K562 (cell line): ENCODE measurements around the gene SAPCD1. TPM values are rescaled to one million over a fixed set of nuclear protein-coding genes. Genes with fewer than 3 reads are reported as not detected.

Source experiments
- CHD2 ChIP-seq: IDR thresholded peaks from 2 replicates; pipeline ENCODE4 v1.6.1; 2011; ENCODE audit warnings: low read depth, low read length
- HDGF ChIP-seq: fragments of 450-650 bp; IDR thresholded peaks from 2 replicates; pipeline ENCODE4 v1.6.1; 2016
- L3MBTL2 ChIP-seq: fragments of 450-650 bp; IDR thresholded peaks from 2 replicates; pipeline ENCODE4 v1.6.1; 2016; ENCODE audit warnings: mild to moderate bottlenecking, moderate library complexity
- MYNN ChIP-seq, 2 experiments: sonication (generic); formaldehyde crosslinking in 1 of 2; IDR thresholded peaks; 2 replicates each; pipeline versions ENCODE4 v1.5.0 to v1.6.1; 2016 to 2020; ENCODE audit warnings: antibody characterized with exemption in 1 of 2, missing genetic modification reagents in 1 of 2
- NONO ChIP-seq, 2 experiments: fragments of 200-400 bp in 1 of 2; fragments of 450-650 bp in 1 of 2; formaldehyde crosslinking in 1 of 2; IDR thresholded peaks; 2 replicates each; pipeline ENCODE4 v1.6.1; 2017; ENCODE audit warnings: low read depth in 2 of 2, mild to moderate bottlenecking in 2 of 2, moderate library complexity in 2 of 2, low read length in 1 of 2
- SMC3 ChIP-seq: conservative IDR thresholded peaks from 2 replicates; pipeline ENCODE4 v1.6.1; 2011; ENCODE audit warnings: low read depth, low read length, improper control_type of control experiment; ENCODE audit not compliant: insufficient read depth
- SOX6 ChIP-seq: fragments of 450-650 bp; IDR thresholded peaks from 2 replicates; pipeline ENCODE4 v1.6.1; 2014; ENCODE audit warnings: mild to moderate bottlenecking
- SRSF9 ChIP-seq: fragments of 200-400 bp; formaldehyde crosslinking; IDR thresholded peaks from 2 replicates; pipeline ENCODE4 v1.6.1; 2017; ENCODE audit warnings: low read depth, low read length, borderline replicate concordance
- ZNF431 ChIP-seq: sonication (generic); formaldehyde crosslinking; IDR thresholded peaks from 2 replicates; pipeline ENCODE4 v1.8.0; 2022; ENCODE audit warnings: mild to moderate bottlenecking, missing genetic modification reagents
- ZNF644 ChIP-seq: fragments of 200-800 bp; sonication (Bioruptor generic); IDR thresholded peaks from 2 replicates; pipeline ENCODE4 v1.6.1; 2016; ENCODE audit warnings: low read depth, missing genetic modification characterization, missing compliant biosample characterization
- polyA plus RNA-seq, 8 experiments: library from polyadenylated mRNA; depleted of rRNA in 4 of 8; stranded (reverse) in 5 of 8; unstranded in 3 of 8; fragments of >200 nt; fragmentation: Nextera tagmentation in 2 of 8; fragmentation: Illumina TruSeq in 1 of 8; extraction: Ambion mirVana in 2 of 8; extraction: Trizol in 1 of 8; gene quantifications; 2 replicates each; pipeline versions ENCODE4 v1.2.1 to v1.2.3, GENCODE V29; 2011 to 2014; ENCODE audit warnings: inconsistent platforms in 1 of 8, missing spikeins in 1 of 8
- total RNA-seq, 7 experiments: library from RNA; depleted of rRNA in 6 of 7; stranded (reverse); fragments of >200 nt in 6 of 7; fragmentation: Illumina TruSeq in 2 of 7; extraction: Trizol in 2 of 7; gene quantifications; 2 replicates each; pipeline versions ENCODE4 v1.2.1 to v1.2.3, GENCODE V29; 2011 to 2021; ENCODE audit warnings: low replicate concordance in 1 of 7
- TF ChIP-seq, protein P1 (sequence below): fragments of 250-450 bp; sonication (Bioruptor Pico); IDR thresholded peaks from 2 replicates; pipeline ENCODE4 v1.9.0; 2021; ENCODE audit warnings: mild to moderate bottlenecking, inconsistent platforms
- TF ChIP-seq, protein P2 (sequence below), 2 experiments: IDR thresholded peaks; 2 replicates each; pipeline ENCODE4 v1.6.1; 2012; ENCODE audit warnings: improper control_type of control experiment in 2 of 2, low read depth in 2 of 2, low read length in 2 of 2, borderline replicate concordance in 1 of 2
- TF ChIP-seq, protein P3 (sequence below), 3 experiments: fragments of 200-800 bp in 1 of 3; fragments of 250-450 bp in 1 of 3; fragments of 450-650 bp in 1 of 3; sonication (Bioruptor Pico) in 1 of 3; sonication (Bioruptor generic) in 1 of 3; formaldehyde crosslinking in 1 of 3; IDR thresholded peaks; 2 replicates each; pipeline versions ENCODE4 v1.6.1 to v1.8.0; 2016 to 2022; ENCODE audit warnings: mild to moderate bottlenecking in 2 of 3, missing genetic modification characterization in 2 of 3, missing compliant biosample characterization in 1 of 3, moderate library complexity in 1 of 3
- TF ChIP-seq, protein P4 (sequence below): sonication (generic); formaldehyde crosslinking; IDR thresholded peaks from 2 replicates; pipeline ENCODE4 v1.8.0; 2022; ENCODE audit warnings: missing genetic modification reagents, mild to moderate bottlenecking, borderline replicate concordance

Gene SAPCD1
- total and polyA plus RNA-seq, 9 of the 15 experiments (the other 6 are each of a cell fraction or from before 2014, with no cell fraction given): 2.6 to 30.2 (median 7.4) TPM

GRCh38 chr6:31717499-31718222 lies 44.8 kb upstream of the SAPCD1 start (continued):
- TF ChIP-seq, protein P1, sequence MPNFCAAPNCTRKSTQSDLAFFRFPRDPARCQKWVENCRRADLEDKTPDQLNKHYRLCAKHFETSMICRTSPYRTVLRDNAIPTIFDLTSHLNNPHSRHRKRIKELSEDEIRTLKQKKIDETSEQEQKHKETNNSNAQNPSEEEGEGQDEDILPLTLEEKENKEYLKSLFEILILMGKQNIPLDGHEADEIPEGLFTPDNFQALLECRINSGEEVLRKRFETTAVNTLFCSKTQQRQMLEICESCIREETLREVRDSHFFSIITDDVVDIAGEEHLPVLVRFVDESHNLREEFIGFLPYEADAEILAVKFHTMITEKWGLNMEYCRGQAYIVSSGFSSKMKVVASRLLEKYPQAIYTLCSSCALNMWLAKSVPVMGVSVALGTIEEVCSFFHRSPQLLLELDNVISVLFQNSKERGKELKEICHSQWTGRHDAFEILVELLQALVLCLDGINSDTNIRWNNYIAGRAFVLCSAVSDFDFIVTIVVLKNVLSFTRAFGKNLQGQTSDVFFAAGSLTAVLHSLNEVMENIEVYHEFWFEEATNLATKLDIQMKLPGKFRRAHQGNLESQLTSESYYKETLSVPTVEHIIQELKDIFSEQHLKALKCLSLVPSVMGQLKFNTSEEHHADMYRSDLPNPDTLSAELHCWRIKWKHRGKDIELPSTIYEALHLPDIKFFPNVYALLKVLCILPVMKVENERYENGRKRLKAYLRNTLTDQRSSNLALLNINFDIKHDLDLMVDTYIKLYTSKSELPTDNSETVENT (CRISPR knock-in tag): no peak
- TF ChIP-seq, protein P2, sequence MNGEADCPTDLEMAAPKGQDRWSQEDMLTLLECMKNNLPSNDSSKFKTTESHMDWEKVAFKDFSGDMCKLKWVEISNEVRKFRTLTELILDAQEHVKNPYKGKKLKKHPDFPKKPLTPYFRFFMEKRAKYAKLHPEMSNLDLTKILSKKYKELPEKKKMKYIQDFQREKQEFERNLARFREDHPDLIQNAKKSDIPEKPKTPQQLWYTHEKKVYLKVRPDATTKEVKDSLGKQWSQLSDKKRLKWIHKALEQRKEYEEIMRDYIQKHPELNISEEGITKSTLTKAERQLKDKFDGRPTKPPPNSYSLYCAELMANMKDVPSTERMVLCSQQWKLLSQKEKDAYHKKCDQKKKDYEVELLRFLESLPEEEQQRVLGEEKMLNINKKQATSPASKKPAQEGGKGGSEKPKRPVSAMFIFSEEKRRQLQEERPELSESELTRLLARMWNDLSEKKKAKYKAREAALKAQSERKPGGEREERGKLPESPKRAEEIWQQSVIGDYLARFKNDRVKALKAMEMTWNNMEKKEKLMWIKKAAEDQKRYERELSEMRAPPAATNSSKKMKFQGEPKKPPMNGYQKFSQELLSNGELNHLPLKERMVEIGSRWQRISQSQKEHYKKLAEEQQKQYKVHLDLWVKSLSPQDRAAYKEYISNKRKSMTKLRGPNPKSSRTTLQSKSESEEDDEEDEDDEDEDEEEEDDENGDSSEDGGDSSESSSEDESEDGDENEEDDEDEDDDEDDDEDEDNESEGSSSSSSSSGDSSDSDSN (IDR thresholded peaks at IDR 0.05; ENCODE audit: borderline replicate concordance in 1 of 2, low read depth in 2 of 2, low read length in 2 of 2): peak in 1 of 2 experiments; percentile 65; a peak in 1 of 4 replicates
- TF ChIP-seq SMC3 (0 out of 2 replicates have a peak, but pooled peaks have one; percentile 25), L3MBTL2 (no peak), NONO (IDR thresholded peaks at IDR 0.05; ENCODE audit: low read depth in 2 of 2, low read length in 1 of 2) (no peak), ZNF644 (tag) (no peak), SOX6 (no peak), SRSF9 (no peak), MYNN (IDR thresholded peaks at IDR 0.05) (no peak), MYNN (CRISPR knock-in tag; IDR thresholded peaks at IDR 0.05) (no peak), HDGF (no peak), ZNF431 (no peak; the same call in 1 of the 2 replicates), CHD2 (0 out of 2 replicates have a peak, but pooled peaks have one; percentile 21)
- TF ChIP-seq, protein P3, sequence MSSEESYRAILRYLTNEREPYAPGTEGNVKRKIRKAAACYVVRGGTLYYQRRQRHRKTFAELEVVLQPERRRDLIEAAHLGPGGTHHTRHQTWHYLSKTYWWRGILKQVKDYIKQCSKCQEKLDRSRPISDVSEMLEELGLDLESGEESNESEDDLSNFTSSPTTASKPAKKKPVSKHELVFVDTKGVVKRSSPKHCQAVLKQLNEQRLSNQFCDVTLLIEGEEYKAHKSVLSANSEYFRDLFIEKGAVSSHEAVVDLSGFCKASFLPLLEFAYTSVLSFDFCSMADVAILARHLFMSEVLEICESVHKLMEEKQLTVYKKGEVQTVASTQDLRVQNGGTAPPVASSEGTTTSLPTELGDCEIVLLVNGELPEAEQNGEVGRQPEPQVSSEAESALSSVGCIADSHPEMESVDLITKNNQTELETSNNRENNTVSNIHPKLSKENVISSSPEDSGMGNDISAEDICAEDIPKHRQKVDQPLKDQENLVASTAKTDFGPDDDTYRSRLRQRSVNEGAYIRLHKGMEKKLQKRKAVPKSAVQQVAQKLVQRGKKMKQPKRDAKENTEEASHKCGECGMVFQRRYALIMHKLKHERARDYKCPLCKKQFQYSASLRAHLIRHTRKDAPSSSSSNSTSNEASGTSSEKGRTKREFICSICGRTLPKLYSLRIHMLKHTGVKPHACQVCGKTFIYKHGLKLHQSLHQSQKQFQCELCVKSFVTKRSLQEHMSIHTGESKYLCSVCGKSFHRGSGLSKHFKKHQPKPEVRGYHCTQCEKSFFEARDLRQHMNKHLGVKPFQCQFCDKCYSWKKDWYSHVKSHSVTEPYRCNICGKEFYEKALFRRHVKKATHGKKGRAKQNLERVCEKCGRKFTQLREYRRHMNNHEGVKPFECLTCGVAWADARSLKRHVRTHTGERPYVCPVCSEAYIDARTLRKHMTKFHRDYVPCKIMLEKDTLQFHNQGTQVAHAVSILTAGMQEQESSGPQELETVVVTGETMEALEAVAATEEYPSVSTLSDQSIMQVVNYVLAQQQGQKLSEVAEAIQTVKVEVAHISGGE (CRISPR knock-in tag; IDR thresholded peaks at IDR 0.05): no peak
- TF ChIP-seq, protein P4, sequence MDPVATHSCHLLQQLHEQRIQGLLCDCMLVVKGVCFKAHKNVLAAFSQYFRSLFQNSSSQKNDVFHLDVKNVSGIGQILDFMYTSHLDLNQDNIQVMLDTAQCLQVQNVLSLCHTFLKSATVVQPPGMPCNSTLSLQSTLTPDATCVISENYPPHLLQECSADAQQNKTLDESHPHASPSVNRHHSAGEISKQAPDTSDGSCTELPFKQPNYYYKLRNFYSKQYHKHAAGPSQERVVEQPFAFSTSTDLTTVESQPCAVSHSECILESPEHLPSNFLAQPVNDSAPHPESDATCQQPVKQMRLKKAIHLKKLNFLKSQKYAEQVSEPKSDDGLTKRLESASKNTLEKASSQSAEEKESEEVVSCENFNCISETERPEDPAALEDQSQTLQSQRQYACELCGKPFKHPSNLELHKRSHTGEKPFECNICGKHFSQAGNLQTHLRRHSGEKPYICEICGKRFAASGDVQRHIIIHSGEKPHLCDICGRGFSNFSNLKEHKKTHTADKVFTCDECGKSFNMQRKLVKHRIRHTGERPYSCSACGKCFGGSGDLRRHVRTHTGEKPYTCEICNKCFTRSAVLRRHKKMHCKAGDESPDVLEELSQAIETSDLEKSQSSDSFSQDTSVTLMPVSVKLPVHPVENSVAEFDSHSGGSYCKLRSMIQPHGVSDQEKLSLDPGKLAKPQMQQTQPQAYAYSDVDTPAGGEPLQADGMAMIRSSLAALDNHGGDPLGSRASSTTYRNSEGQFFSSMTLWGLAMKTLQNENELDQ (CRISPR knock-in tag): peak; percentile 70; the same call in 1 of the 2 replicates
